H9 (cell line): ENCODE results near the gene HSP90B1. TPM values are rescaled to one million over a fixed set of nuclear protein-coding genes. Genes with fewer than 3 reads are reported as not detected.

ENCODE experiments used
- DNase-seq: peaks from one replicate; pipeline ENCODE4 v3.0.0-alpha.2; 2017
- H2AFZ ChIP-seq: one replicate; pipeline ENCODE4 v1.6.1; 2013; ENCODE audit warnings: mild to moderate bottlenecking, low read length, control low read depth, moderate library complexity
- H2AK5ac ChIP-seq: 2 replicates; pipeline ENCODE4 v1.6.1; 2013; ENCODE audit warnings: low read length, control low read depth, mixed read lengths; ENCODE audit not compliant: insufficient read length
- H2BK120ac ChIP-seq: one replicate; pipeline ENCODE4 v1.6.1; 2013; ENCODE audit warnings: low read depth, mild to moderate bottlenecking, low read length, control low read depth, inconsistent platforms; ENCODE audit not compliant: poor library complexity, severe bottlenecking
- H2BK12ac ChIP-seq: 2 replicates; pipeline ENCODE4 v1.6.1; 2013; ENCODE audit warnings: low read length, control low read depth, mixed read lengths, low read depth; ENCODE audit not compliant: insufficient read length
- H2BK15ac ChIP-seq: 2 replicates; pipeline ENCODE4 v1.6.1; 2013; ENCODE audit warnings: low read depth, low read length, control low read depth
- H2BK20ac ChIP-seq: one replicate; pipeline ENCODE4 v1.6.1; 2013; ENCODE audit warnings: low read depth, mild to moderate bottlenecking, low read length, control low read depth, inconsistent platforms; ENCODE audit not compliant: poor library complexity, severe bottlenecking
- H2BK5ac ChIP-seq: 2 replicates; pipeline ENCODE4 v1.6.1; 2013; ENCODE audit warnings: low read length, control low read depth, mixed read lengths; ENCODE audit not compliant: insufficient read length
- H3K14ac ChIP-seq: 2 replicates; pipeline ENCODE4 v1.6.1; 2013; ENCODE audit warnings: low read length, control low read depth; ENCODE audit not compliant: insufficient read depth
- H3K18ac ChIP-seq: 2 replicates; pipeline ENCODE4 v1.6.1; 2013; ENCODE audit warnings: low read depth, mild to moderate bottlenecking, mixed read lengths, low read length, control low read depth; ENCODE audit not compliant: insufficient read length
- H3K23ac ChIP-seq: 2 replicates; pipeline ENCODE4 v1.6.1; 2013; ENCODE audit warnings: low read length, control low read depth, mixed read lengths, low read depth; ENCODE audit not compliant: insufficient read length
- H3K23me2 ChIP-seq: 2 replicates; pipeline ENCODE4 v1.6.1; 2013; ENCODE audit warnings: low read depth, mild to moderate bottlenecking, mixed read lengths, low read length, control low read depth; ENCODE audit not compliant: insufficient read length, poor library complexity, severe bottlenecking
- H3K27ac ChIP-seq: 2 replicates; pipeline ENCODE4 v1.5.1; 2013; ENCODE audit warnings: low read length, control low read depth, mixed read lengths, low read depth; ENCODE audit not compliant: insufficient read length
- H3K27me3 ChIP-seq: 2 replicates; pipeline ENCODE4 v1.6.1; 2013; ENCODE audit warnings: low read length, control low read depth, inconsistent platforms; ENCODE audit not compliant: insufficient read depth
- H3K4ac ChIP-seq: 2 replicates; pipeline ENCODE4 v1.6.1; 2013; ENCODE audit warnings: low read depth, mild to moderate bottlenecking, control low read depth, inconsistent platforms, low read length, moderate library complexity
- H3K4me1 ChIP-seq: 2 replicates; pipeline ENCODE4 v1.6.1; 2013; ENCODE audit warnings: low read length, control low read depth, inconsistent platforms; ENCODE audit not compliant: insufficient read depth
- H3K4me2 ChIP-seq: 2 replicates; pipeline ENCODE4 v1.6.1; 2013; ENCODE audit warnings: low read length, control low read depth, mixed read lengths; ENCODE audit not compliant: insufficient read length, insufficient read depth
- H3K56ac ChIP-seq: 2 replicates; pipeline ENCODE4 v1.6.1; 2013; ENCODE audit warnings: low read depth, mild to moderate bottlenecking, mixed read lengths, low read length, control low read depth; ENCODE audit not compliant: insufficient read length
- H3K79me1 ChIP-seq: 2 replicates; pipeline ENCODE4 v1.6.1; 2013; ENCODE audit warnings: low read depth, mild to moderate bottlenecking, moderate library complexity, low read length, control low read depth, inconsistent platforms; ENCODE audit not compliant: insufficient read depth, poor library complexity, severe bottlenecking
- H3K79me2 ChIP-seq: 2 replicates; pipeline ENCODE4 v1.6.1; 2013; ENCODE audit warnings: low read length, control low read depth, inconsistent platforms; ENCODE audit not compliant: insufficient read depth
- H3K9ac ChIP-seq: 2 replicates; pipeline ENCODE4 v1.6.1; 2013; ENCODE audit warnings: low read length, control low read depth, mixed read lengths; ENCODE audit not compliant: insufficient read length; ENCODE audit errors: extremely low read depth
- H3K9me3 ChIP-seq: one replicate; pipeline ENCODE4 v1.6.1; 2013; ENCODE audit warnings: low read depth, low read length, inconsistent platforms; ENCODE audit not compliant: control insufficient read depth
- H3T11ph ChIP-seq: one replicate; pipeline ENCODE4 v1.6.1; 2013; ENCODE audit warnings: mild to moderate bottlenecking, low read length, control low read depth, inconsistent platforms
- H4K20me1 ChIP-seq: one replicate; pipeline ENCODE4 v1.6.1; 2013; ENCODE audit not compliant: control insufficient read depth, insufficient read length, insufficient read depth
- H4K5ac ChIP-seq: 2 replicates; pipeline ENCODE4 v1.6.1; 2013; ENCODE audit warnings: low read depth, mild to moderate bottlenecking, mixed read lengths, low read length, control low read depth; ENCODE audit not compliant: insufficient read length
- H4K8ac ChIP-seq: replicated peaks from 2 replicates; pipeline ENCODE4 v1.6.1; 2013; ENCODE audit warnings: low read length, control low read depth, mixed read lengths, low read depth; ENCODE audit not compliant: insufficient read length
- H4K91ac ChIP-seq: 2 replicates; pipeline ENCODE4 v1.6.1; 2013; ENCODE audit warnings: low read depth, mild to moderate bottlenecking, moderate library complexity, mixed read lengths, low read length, control low read depth; ENCODE audit not compliant: insufficient read length
- H3K27ac Mint-ChIP-seq, 3 experiments: 2 replicates in 2 of 3; 3 replicates in 1 of 3; pipeline ENCODE4 v1.8.0; 2020 to 2021; ENCODE audit warnings: mixed read lengths in 3 of 3, mild to moderate bottlenecking in 1 of 3, moderate library complexity in 1 of 3
- H3K27me3 Mint-ChIP-seq: 2 replicates; pipeline ENCODE4 v1.8.0; 2021; ENCODE audit warnings: low read depth, mild to moderate bottlenecking, moderate library complexity, mixed read lengths
- H3K36me3 Mint-ChIP-seq, 3 experiments: 2 replicates in 2 of 3; 3 replicates in 1 of 3; pipeline ENCODE4 v1.8.0; 2020 to 2021; ENCODE audit warnings: low read depth in 3 of 3, mixed read lengths in 3 of 3; ENCODE audit not compliant: insufficient read depth in 1 of 3
- H3K4me1 Mint-ChIP-seq, 2 experiments: 2 replicates each; pipeline ENCODE4 v1.8.0; 2020; ENCODE audit warnings: mixed read lengths in 2 of 2
- H3K4me3 Mint-ChIP-seq, 2 experiments: 2 replicates in 1 of 2; 3 replicates in 1 of 2; pipeline ENCODE4 v1.8.0; 2020 to 2021; ENCODE audit warnings: mild to moderate bottlenecking in 2 of 2, mixed read lengths in 2 of 2, moderate library complexity in 1 of 2
- H3K9me3 Mint-ChIP-seq, 2 experiments: 2 replicates in 1 of 2; 3 replicates in 1 of 2; pipeline ENCODE4 v1.8.0; 2020; ENCODE audit warnings: mild to moderate bottlenecking in 2 of 2, mixed read lengths in 2 of 2, moderate library complexity in 1 of 2
- WGBS: extraction: QIAGEN DNeasy Blood & Tissue Kit; methylation state at CpG from one replicate; pipeline ENCODE4 v1.1.7; 2013; ENCODE audit warnings: missing lambda C conversion rate, low lambda C conversion rate, mixed read lengths; ENCODE audit not compliant: insufficient read length; ENCODE audit errors: extremely low coverage; 5-methylcytosine and 5-hydroxymethylcytosine counted together
- total RNA-seq: library from RNA; stranded (reverse); gene quantifications from 2 replicates; pipeline ENCODE4 v1.2.1, GENCODE V29; 2021
- TF ChIP-seq, protein P1 (sequence below): fragments of 200-600 bp; sonication (generic); conservative IDR thresholded peaks from 3 replicates; pipeline ENCODE4 v1.8.0; 2021; ENCODE audit warnings: antibody characterized with exemption, mild to moderate bottlenecking

HSP90B1 gene
- total RNA-seq, 1 experiment from 2014 or later, result 737 TPM

DNA sequence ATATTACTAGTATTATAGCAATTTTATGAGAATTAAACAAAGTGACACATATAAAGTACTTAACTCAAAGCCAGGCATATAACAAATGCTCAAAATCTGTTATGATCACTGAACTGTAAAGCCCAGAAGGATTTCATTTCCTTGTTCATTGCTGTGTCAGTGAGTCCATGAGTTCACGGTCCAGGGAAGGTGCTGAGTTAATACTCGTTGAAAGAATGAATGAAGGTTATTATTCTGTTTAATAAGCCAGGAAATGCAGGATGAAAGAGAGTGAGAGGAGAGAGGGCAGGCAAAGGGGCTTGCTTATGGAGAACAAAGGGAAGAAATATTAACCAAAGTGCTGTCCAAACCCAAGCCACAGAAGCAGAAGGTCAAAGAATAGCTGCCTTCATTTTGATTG is 48.9 kb upstream of the HSP90B1 start:
- Histone ChIP-seq H3K27me3 (no peaks in the 10 kb centered on the region), H3K4me1 (no peaks in the 10 kb centered on the region; the same call in 1 of the 2 replicates), H4K91ac (no peak overlapping the region), H2BK12ac (no peak overlapping the region), H2BK20ac (no peak overlapping the region), H3K9me3 (no peaks in the 10 kb centered on the region), H4K5ac (no peak overlapping the region), H3K18ac (no peak overlapping the region), H3K56ac (no peak overlapping the region), H3K79me2 (no peaks in the 10 kb centered on the region), H2AFZ (no peak overlapping the region), H3K27ac (no peak overlapping the region), H3K79me1 (no peaks in the 10 kb centered on the region), H2AK5ac (no peak overlapping the region), H2BK5ac (no peak overlapping the region), H2BK15ac (no peak overlapping the region), H2BK120ac (no peak overlapping the region), H3K4me2 (no peak overlapping the region), H3K23ac (no peak overlapping the region), H3K9ac (no peak overlapping the region), H4K8ac (no peak overlapping the region), H3K14ac (no peak overlapping the region), H4K20me1 (no peaks in the 10 kb centered on the region), H3K4ac (no peak overlapping the region), H3T11ph (no peak overlapping the region), H3K23me2 (no peaks in the 10 kb centered on the region)
- TF ChIP-seq, protein P1, sequence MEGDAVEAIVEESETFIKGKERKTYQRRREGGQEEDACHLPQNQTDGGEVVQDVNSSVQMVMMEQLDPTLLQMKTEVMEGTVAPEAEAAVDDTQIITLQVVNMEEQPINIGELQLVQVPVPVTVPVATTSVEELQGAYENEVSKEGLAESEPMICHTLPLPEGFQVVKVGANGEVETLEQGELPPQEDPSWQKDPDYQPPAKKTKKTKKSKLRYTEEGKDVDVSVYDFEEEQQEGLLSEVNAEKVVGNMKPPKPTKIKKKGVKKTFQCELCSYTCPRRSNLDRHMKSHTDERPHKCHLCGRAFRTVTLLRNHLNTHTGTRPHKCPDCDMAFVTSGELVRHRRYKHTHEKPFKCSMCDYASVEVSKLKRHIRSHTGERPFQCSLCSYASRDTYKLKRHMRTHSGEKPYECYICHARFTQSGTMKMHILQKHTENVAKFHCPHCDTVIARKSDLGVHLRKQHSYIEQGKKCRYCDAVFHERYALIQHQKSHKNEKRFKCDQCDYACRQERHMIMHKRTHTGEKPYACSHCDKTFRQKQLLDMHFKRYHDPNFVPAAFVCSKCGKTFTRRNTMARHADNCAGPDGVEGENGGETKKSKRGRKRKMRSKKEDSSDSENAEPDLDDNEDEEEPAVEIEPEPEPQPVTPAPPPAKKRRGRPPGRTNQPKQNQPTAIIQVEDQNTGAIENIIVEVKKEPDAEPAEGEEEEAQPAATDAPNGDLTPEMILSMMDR, result no peak
- no peaks in the 10 kb centered on the region for H3K36me3 Mint-ChIP-seq
- WGBS, result no CpG with 5 or more reads among the region's 2 CpGs
- H3K4me1 Mint-ChIP-seq, result peaks cover 11 to 12% of the 10 kb centered on the region in 2 experiments
- H3K4me3 Mint-ChIP-seq, result no peak overlapping the region
- no peak for DNase-seq
- H3K9me3 Mint-ChIP-seq, result no peaks in the 10 kb centered on the region
- H3K27me3 Mint-ChIP-seq, result no peaks in the 10 kb centered on the region; the same call in 1 of the 2 replicates
- no peak overlapping the region for H3K27ac Mint-ChIP-seq
